Neural progenitor cell (in vitro differentiated cells): ENCODE data around the gene PIP5K1B. TPM values are rescaled to one million over a fixed set of nuclear protein-coding genes. Genes with fewer than 3 reads are reported as not detected.

Source experiments
- DNase-seq: peaks from one replicate; pipeline ENCODE4 v3.0.0-alpha.2; 2016; ENCODE audit warnings: low spot score
- H2AFZ ChIP-seq: fragments of 200-600 bp; sonication (generic); replicated peaks from 2 replicates; pipeline ENCODE4 v1.6.1; 2016; ENCODE audit warnings: antibody characterized with exemption
- H3F3A ChIP-seq: fragments of 200-600 bp; sonication (generic); 2 replicates; pipeline ENCODE4 v1.6.1; 2016; ENCODE audit warnings: antibody characterized with exemption, low read depth
- H3K27ac ChIP-seq: fragments of 200-600 bp; sonication (generic); 2 replicates; pipeline ENCODE4 v1.5.1; 2016; ENCODE audit warnings: mild to moderate bottlenecking
- H3K27me3 ChIP-seq: fragments of 200-600 bp; sonication (generic); 2 replicates; pipeline ENCODE4 v1.6.1; 2016; ENCODE audit warnings: mild to moderate bottlenecking, moderate library complexity
- H3K36me3 ChIP-seq: fragments of 200-600 bp; sonication (generic); 2 replicates; pipeline ENCODE4 v1.5.1; 2016
- H3K4me1 ChIP-seq: fragments of 200-600 bp; sonication (generic); 2 replicates; pipeline ENCODE4 v1.6.1; 2016; ENCODE audit warnings: mixed run types
- H3K4me2 ChIP-seq: fragments of 200-600 bp; sonication (generic); 2 replicates; pipeline ENCODE4 v1.6.1; 2016
- H3K4me3 ChIP-seq: fragments of 200-600 bp; sonication (generic); 2 replicates; pipeline ENCODE4 v1.5.1; 2016
- H3K79me2 ChIP-seq: fragments of 200-600 bp; sonication (generic); 2 replicates; pipeline ENCODE4 v1.6.1; 2016; ENCODE audit warnings: low read depth
- H3K9ac ChIP-seq: fragments of 200-600 bp; sonication (generic); 2 replicates; pipeline ENCODE4 v1.6.1; 2016
- H3K9me3 ChIP-seq: fragments of 200-600 bp; sonication (generic); 2 replicates; pipeline ENCODE4 v1.5.1; 2016; ENCODE audit warnings: low read depth
- H4K20me1 ChIP-seq: fragments of 200-600 bp; sonication (generic); 2 replicates; pipeline ENCODE4 v1.6.1; 2016; ENCODE audit warnings: low read depth
- H3K27ac Mint-ChIP-seq: 3 replicates; pipeline ENCODE4 v1.8.0; 2021; ENCODE audit warnings: mixed read lengths
- H3K27me3 Mint-ChIP-seq: 2 replicates; pipeline ENCODE4 v1.8.0; 2022; ENCODE audit warnings: low read depth, mild to moderate bottlenecking, inconsistent platforms, moderate library complexity, mixed read lengths; ENCODE audit not compliant: insufficient read depth
- H3K36me3 Mint-ChIP-seq: 3 replicates; pipeline ENCODE4 v1.8.0; 2021; ENCODE audit warnings: mixed read lengths
- H3K4me1 Mint-ChIP-seq: 3 replicates; pipeline ENCODE4 v1.8.0; 2021; ENCODE audit warnings: mixed read lengths
- H3K4me3 Mint-ChIP-seq: 3 replicates; pipeline ENCODE4 v1.8.0; 2021; ENCODE audit warnings: mild to moderate bottlenecking, moderate library complexity, mixed read lengths
- H3K9me3 Mint-ChIP-seq: 3 replicates; pipeline ENCODE4 v1.8.0; 2020; ENCODE audit warnings: mixed read lengths
- EZH2 ChIP-seq: fragments of 200-600 bp; sonication (generic); IDR thresholded peaks from 2 replicates; pipeline ENCODE4 v1.6.1; 2017; ENCODE audit warnings: antibody characterized with exemption, mild to moderate bottlenecking, moderate library complexity
- EZH2phosphoT487 ChIP-seq: fragments of 200-600 bp; sonication (generic); IDR thresholded peaks from 2 replicates; pipeline ENCODE4 v1.6.1; 2017; ENCODE audit warnings: antibody characterized with exemption
- total RNA-seq: library from RNA; depleted of rRNA; stranded (reverse); fragments of >200 nt; gene quantifications from 2 replicates; pipeline ENCODE4 v1.2.3, GENCODE V29; 2015; ENCODE audit warnings: low replicate concordance
- TF ChIP-seq, protein P1 (sequence below): fragments of 200-600 bp; sonication (generic); IDR thresholded peaks from 2 replicates; pipeline ENCODE4 v1.5.1; 2017; ENCODE audit warnings: antibody characterized with exemption, mild to moderate bottlenecking

The PIP5K1B gene
- total RNA-seq, 1 donor from 2014 or later: 3.2 TPM

DNA sequence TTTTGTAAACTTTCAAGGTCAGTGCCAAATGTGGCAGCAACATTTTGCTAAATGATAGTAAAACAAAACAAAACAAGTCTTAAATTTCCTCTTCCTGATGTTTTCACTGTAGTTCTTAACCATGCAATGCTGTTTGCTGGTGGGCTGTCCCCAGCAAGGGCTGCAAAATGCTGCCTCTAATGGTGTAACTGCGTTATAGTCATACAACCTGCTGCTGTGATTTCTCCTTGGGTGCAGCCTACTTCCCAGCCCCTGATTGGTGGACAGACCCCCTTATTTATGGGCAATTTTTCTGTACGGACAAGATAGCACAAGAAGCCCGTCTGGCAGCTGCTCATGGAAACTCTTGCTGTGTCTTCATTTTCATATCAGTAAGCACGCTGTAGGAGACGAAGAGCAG, 26.6 kb upstream of the PIP5K1B start:
- peaks cover 2% of the 10 kb centered on the region for H3K27me3 Mint-ChIP-seq
- no peaks in the 10 kb centered on the region for H4K20me1 ChIP-seq
- no peaks in the 10 kb centered on the region for H3K4me1 ChIP-seq
- H3K9me3 Mint-ChIP-seq: peaks cover 3% of the 10 kb centered on the region
- peak overlapping the region; percentile 98 for H2AFZ ChIP-seq
- no peak overlapping the region for H3K4me2 ChIP-seq
- H3K27ac Mint-ChIP-seq: no peak overlapping the region
- no peak overlapping the region for H3K9ac ChIP-seq
- peaks cover 25% of the 10 kb centered on the region for H3K4me1 Mint-ChIP-seq
- H3K79me2 ChIP-seq: no peaks in the 10 kb centered on the region
- H3K9me3 ChIP-seq: no peaks in the 10 kb centered on the region
- peaks cover 44% of the 10 kb centered on the region for H3K27me3 ChIP-seq
- no peaks in the 10 kb centered on the region for H3K36me3 Mint-ChIP-seq
- H3K4me3 ChIP-seq: no peak overlapping the region
- TF ChIP-seq EZH2 (no peak), EZH2phosphoT487 (no peak)
- TF ChIP-seq, protein P1, sequence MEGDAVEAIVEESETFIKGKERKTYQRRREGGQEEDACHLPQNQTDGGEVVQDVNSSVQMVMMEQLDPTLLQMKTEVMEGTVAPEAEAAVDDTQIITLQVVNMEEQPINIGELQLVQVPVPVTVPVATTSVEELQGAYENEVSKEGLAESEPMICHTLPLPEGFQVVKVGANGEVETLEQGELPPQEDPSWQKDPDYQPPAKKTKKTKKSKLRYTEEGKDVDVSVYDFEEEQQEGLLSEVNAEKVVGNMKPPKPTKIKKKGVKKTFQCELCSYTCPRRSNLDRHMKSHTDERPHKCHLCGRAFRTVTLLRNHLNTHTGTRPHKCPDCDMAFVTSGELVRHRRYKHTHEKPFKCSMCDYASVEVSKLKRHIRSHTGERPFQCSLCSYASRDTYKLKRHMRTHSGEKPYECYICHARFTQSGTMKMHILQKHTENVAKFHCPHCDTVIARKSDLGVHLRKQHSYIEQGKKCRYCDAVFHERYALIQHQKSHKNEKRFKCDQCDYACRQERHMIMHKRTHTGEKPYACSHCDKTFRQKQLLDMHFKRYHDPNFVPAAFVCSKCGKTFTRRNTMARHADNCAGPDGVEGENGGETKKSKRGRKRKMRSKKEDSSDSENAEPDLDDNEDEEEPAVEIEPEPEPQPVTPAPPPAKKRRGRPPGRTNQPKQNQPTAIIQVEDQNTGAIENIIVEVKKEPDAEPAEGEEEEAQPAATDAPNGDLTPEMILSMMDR: peak; percentile 67
- peak; percentile 54 for DNase-seq
- no peak overlapping the region for H3K4me3 Mint-ChIP-seq
- no peak overlapping the region for H3K27ac ChIP-seq
- no peaks in the 10 kb centered on the region for H3K36me3 ChIP-seq
- H3F3A ChIP-seq: no peaks in the 10 kb centered on the region

DNA sequence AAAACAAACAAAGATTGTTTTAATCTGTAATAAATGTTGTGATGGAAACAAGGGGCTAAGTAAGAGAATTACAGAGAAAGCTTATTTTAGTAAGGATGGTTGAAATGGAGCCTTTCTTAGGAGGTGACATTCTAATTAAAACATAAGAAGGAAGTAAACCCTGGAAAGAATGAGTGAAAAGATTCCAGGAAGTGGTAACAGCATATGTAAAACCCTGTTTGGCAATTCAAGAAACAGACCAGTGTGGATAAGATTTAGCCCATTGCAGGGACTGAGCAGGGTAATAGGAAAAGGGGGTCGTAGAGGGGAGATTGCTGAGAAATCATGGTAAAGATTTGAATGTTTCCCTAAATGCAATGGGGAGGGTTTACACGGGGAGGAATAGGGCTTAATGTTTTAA, 21.6 kb upstream of the PIP5K1B start:
- Histone ChIP-seq H2AFZ (no peak overlapping the region), H3K4me3 (no peak overlapping the region), H3K36me3 (no peaks in the 10 kb centered on the region), H3K9ac (no peak overlapping the region), H3K27me3 (peaks cover 52% of the 10 kb centered on the region), H3K9me3 (no peaks in the 10 kb centered on the region), H4K20me1 (no peaks in the 10 kb centered on the region), H3F3A (no peaks in the 10 kb centered on the region), H3K79me2 (no peaks in the 10 kb centered on the region), H3K4me2 (no peak overlapping the region), H3K4me1 (peaks cover 4% of the 10 kb centered on the region), H3K27ac (no peak overlapping the region)
- no peak for DNase-seq
- peaks cover 4% of the 10 kb centered on the region for H3K27me3 Mint-ChIP-seq
- peaks cover 16% of the 10 kb centered on the region for H3K4me1 Mint-ChIP-seq
- no peak overlapping the region for H3K27ac Mint-ChIP-seq
- no peaks in the 10 kb centered on the region for H3K36me3 Mint-ChIP-seq
- H3K4me3 Mint-ChIP-seq: no peak overlapping the region
- no peak for TF ChIP-seq EZH2phosphoT487
- no peak for TF ChIP-seq EZH2
- TF ChIP-seq, protein P1: no peak
- no peaks in the 10 kb centered on the region for H3K9me3 Mint-ChIP-seq

DNA sequence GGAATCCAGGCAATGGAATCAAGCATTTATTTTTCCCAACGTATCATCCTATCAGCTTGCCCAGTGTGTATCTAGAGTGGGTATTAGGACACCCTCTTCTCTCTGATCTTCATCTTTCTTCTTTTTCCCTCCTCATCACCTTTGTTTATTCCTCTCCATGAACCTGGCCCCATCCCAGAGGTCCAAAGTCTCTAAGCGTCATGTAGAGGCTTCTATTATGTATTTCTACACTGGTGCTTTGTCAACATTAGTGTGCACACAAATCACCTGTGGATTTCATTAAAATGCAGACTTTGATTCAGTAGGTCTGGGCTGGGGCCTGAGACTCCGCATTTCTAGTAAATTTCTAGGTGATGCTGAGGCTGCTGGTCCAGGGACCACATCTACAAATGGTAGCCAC, 19.8 kb upstream of the PIP5K1B start:
- Histone ChIP-seq H3K4me1 (peaks cover 22% of the 10 kb centered on the region), H3K9me3 (no peaks in the 10 kb centered on the region), H3K79me2 (no peaks in the 10 kb centered on the region), H3K27ac (no peak overlapping the region), H3K9ac (no peak overlapping the region), H3K4me2 (no peak overlapping the region), H3K27me3 (peaks cover 51% of the 10 kb centered on the region), H2AFZ (no peak overlapping the region), H3K36me3 (no peaks in the 10 kb centered on the region), H4K20me1 (no peaks in the 10 kb centered on the region), H3K4me3 (no peak overlapping the region), H3F3A (no peaks in the 10 kb centered on the region)
- peaks cover 4% of the 10 kb centered on the region for H3K27me3 Mint-ChIP-seq
- no peaks in the 10 kb centered on the region for H3K9me3 Mint-ChIP-seq
- H3K4me1 Mint-ChIP-seq: peaks cover 28% of the 10 kb centered on the region
- no peaks in the 10 kb centered on the region for H3K36me3 Mint-ChIP-seq
- no peak for DNase-seq
- no peak overlapping the region for H3K4me3 Mint-ChIP-seq
- TF ChIP-seq, protein P1: no peak
- TF ChIP-seq EZH2 (no peak), EZH2phosphoT487 (no peak)
- no peak overlapping the region for H3K27ac Mint-ChIP-seq

DNA sequence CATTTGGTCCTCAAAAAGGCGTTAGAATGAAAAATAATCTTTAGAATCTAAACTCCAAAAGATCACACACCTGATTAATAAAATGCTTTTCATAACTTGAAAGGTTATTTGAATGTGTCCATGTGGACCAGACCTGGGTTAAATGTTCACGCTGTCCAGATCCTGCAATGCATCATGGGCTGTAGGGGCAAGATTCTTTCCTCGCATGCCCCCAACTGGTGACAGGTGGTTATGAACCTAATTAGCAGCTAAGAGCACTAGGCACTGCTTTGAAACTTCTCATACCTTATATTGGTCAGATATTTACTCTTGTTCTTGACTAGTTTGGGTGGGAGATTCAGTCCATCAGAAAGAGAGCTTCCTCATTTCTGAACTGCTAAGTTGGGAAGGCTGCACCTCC, 19.3 kb upstream of the PIP5K1B start:
- Histone ChIP-seq H3K9ac (no peak overlapping the region), H3K4me3 (no peak overlapping the region), H3K4me1 (peaks cover 22% of the 10 kb centered on the region), H3F3A (no peaks in the 10 kb centered on the region), H3K4me2 (no peak overlapping the region), H3K27ac (no peak overlapping the region), H4K20me1 (no peaks in the 10 kb centered on the region), H3K27me3 (peaks cover 45% of the 10 kb centered on the region), H3K9me3 (no peaks in the 10 kb centered on the region), H2AFZ (no peak overlapping the region), H3K36me3 (no peaks in the 10 kb centered on the region), H3K79me2 (no peaks in the 10 kb centered on the region)
- DNase-seq: peak; percentile 20
- peaks cover 33% of the 10 kb centered on the region for H3K4me1 Mint-ChIP-seq
- no peak overlapping the region for H3K27ac Mint-ChIP-seq
- H3K4me3 Mint-ChIP-seq: no peak overlapping the region
- no peak for TF ChIP-seq EZH2phosphoT487
- TF ChIP-seq, protein P1: peak; percentile 50
- no peaks in the 10 kb centered on the region for H3K36me3 Mint-ChIP-seq
- no peaks in the 10 kb centered on the region for H3K9me3 Mint-ChIP-seq
- peaks cover 4% of the 10 kb centered on the region for H3K27me3 Mint-ChIP-seq
